ENCODE data around the gene RILPL2. TPM values are rescaled to one million over a fixed set of nuclear protein-coding genes. Genes with fewer than 3 reads are reported as not detected.

The RILPL2 gene
- total and polyA plus RNA-seq, 9 of the 15 experiments (the other 6 are each of a cell fraction or from before 2014, with no cell fraction given) = 0.61 to 5.8 (median 4.3) TPM

DNA sequence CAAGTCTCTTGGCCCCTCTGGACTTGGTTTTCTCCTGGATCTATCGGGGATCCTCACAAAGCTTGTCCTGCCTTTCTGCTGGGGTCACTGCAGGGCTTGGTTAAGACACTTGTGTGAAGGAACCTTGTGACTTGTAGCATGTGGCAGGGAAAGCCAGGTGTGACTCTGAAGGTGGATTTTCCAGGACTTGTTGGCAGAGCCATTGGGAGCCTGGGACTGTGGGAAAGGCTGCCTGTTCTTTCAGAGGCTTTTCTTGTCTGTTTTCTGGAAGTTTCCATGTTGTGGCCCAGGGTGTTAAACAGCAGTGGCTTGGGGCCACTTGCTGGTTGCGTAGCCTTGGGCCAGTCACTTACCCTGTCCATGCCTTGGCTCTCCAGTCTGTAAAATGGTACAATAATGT, 39.9 kb downstream of the RILPL2 start:
- Histone ChIP-seq H3K9me1 (ENCODE audit: control insufficient read depth, insufficient read depth, low read length) (peaks cover 12% of the 10 kb centered on the region), H3K27me3 (ENCODE audit: control insufficient read depth in 2 of 2, insufficient read depth in 2 of 2, low read length in 2 of 2) (no peaks in the 10 kb centered on the region), H3K4me2 (ENCODE audit: insufficient read depth, low read length) (no peak overlapping the region), H3K9ac (ENCODE audit: insufficient read depth in 1 of 2, low read depth in 2 of 2, low read length in 2 of 2) (no peak overlapping the region; a peak in 1 of 4 replicates), H3K4me1 (replicated peaks in 1 of 2; ENCODE audit: control insufficient read depth in 2 of 2, insufficient read depth in 2 of 2, low read length in 2 of 2) (peaks cover 0 to 9% of the 10 kb centered on the region in 2 experiments; a peak in 2 of 5 replicates), H3K36me3 (ENCODE audit: control insufficient read depth, insufficient read depth, low read length) (peaks cover 84% of the 10 kb centered on the region), H2AFZ (ENCODE audit: low read depth, low read length) (no peak overlapping the region), H3K27ac (ENCODE audit: extremely low read depth, low read depth, low read length) (no peak overlapping the region; the same call in 2 of the 3 replicates), H4K20me1 (replicated peaks; ENCODE audit: control insufficient read depth, insufficient read depth, low read length) (peaks cover 32% of the 10 kb centered on the region), H3K79me2 (ENCODE audit: control insufficient read depth, insufficient read depth, low read length) (peaks cover 82% of the 10 kb centered on the region), H3K9me3 (replicated peaks; ENCODE audit: control insufficient read depth, insufficient read depth, low read depth, low read length) (no peaks in the 10 kb centered on the region), H3K4me3 (no peak overlapping the region)
- ChIA-PET POLR2A (interaction anchor here (1.0 to 3.3 kb wide), 5 partner anchors 9 to 187 kb away, joined by 3 to 20 read pairs (median 4); partner anchors contain the start of gene KMT5A), CTCF (ENCODE audit: low intra/inter-chr PET ratio) (no interaction called here)
- in situ Hi-C loops (cut with MboI) = loop anchor here (25.0 kb wide), 1 partner anchor 1559 kb away; no protein-coding TSS in a partner anchor
- intact Hi-C loops (cut with micrococcal nuclease) = no loop called here
- BruUV-seq (replicated peaks) = no TSS peak
- no peak for FAIRE-seq
- WGBS (ENCODE audit: insufficient coverage, low coverage, missing lambda C conversion rate) = 85% methylated on average over 2 of the region's 2 CpGs
- TF ChIP-seq ZFPM2 (CRISPR knock-in tag; IDR thresholded peaks at IDR 0.05) = no peak
- TF ChIP-seq SIX5 (IDR thresholded peaks at IDR 0.05; ENCODE audit: borderline replicate concordance in 1 of 2, insufficient read depth in 1 of 2, low read depth in 1 of 2, low read length in 2 of 2) = no peak
- TF ChIP-seq, protein P1, sequence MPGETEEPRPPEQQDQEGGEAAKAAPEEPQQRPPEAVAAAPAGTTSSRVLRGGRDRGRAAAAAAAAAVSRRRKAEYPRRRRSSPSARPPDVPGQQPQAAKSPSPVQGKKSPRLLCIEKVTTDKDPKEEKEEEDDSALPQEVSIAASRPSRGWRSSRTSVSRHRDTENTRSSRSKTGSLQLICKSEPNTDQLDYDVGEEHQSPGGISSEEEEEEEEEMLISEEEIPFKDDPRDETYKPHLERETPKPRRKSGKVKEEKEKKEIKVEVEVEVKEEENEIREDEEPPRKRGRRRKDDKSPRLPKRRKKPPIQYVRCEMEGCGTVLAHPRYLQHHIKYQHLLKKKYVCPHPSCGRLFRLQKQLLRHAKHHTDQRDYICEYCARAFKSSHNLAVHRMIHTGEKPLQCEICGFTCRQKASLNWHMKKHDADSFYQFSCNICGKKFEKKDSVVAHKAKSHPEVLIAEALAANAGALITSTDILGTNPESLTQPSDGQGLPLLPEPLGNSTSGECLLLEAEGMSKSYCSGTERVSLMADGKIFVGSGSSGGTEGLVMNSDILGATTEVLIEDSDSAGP (CRISPR knock-in tag; IDR thresholded peaks at IDR 0.05) = no peak
- TF ChIP-seq PTTG1 (tag; IDR thresholded peaks at IDR 0.05; ENCODE audit: low read depth) = no peak
- no peak for TF ChIP-seq RBM25 (IDR thresholded peaks at IDR 0.05; ENCODE audit: low read depth, low read length, severe bottlenecking)
- TF ChIP-seq, protein P2, sequence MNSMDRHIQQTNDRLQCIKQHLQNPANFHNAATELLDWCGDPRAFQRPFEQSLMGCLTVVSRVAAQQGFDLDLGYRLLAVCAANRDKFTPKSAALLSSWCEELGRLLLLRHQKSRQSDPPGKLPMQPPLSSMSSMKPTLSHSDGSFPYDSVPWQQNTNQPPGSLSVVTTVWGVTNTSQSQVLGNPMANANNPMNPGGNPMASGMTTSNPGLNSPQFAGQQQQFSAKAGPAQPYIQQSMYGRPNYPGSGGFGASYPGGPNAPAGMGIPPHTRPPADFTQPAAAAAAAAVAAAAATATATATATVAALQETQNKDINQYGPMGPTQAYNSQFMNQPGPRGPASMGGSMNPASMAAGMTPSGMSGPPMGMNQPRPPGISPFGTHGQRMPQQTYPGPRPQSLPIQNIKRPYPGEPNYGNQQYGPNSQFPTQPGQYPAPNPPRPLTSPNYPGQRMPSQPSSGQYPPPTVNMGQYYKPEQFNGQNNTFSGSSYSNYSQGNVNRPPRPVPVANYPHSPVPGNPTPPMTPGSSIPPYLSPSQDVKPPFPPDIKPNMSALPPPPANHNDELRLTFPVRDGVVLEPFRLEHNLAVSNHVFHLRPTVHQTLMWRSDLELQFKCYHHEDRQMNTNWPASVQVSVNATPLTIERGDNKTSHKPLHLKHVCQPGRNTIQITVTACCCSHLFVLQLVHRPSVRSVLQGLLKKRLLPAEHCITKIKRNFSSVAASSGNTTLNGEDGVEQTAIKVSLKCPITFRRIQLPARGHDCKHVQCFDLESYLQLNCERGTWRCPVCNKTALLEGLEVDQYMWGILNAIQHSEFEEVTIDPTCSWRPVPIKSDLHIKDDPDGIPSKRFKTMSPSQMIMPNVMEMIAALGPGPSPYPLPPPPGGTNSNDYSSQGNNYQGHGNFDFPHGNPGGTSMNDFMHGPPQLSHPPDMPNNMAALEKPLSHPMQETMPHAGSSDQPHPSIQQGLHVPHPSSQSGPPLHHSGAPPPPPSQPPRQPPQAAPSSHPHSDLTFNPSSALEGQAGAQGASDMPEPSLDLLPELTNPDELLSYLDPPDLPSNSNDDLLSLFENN (IDR thresholded peaks at IDR 0.05; ENCODE audit: low read depth in 2 of 2, low read length in 2 of 2) = no peak
- no peak for TF ChIP-seq ZNF79 (CRISPR knock-in tag; IDR thresholded peaks at IDR 0.05; ENCODE audit: low read depth)
- TF ChIP-seq KDM4B (IDR thresholded peaks at IDR 0.05; ENCODE audit: borderline replicate concordance in 2 of 2, low read depth in 1 of 2) = no peak
- TF ChIP-seq, protein P3, sequence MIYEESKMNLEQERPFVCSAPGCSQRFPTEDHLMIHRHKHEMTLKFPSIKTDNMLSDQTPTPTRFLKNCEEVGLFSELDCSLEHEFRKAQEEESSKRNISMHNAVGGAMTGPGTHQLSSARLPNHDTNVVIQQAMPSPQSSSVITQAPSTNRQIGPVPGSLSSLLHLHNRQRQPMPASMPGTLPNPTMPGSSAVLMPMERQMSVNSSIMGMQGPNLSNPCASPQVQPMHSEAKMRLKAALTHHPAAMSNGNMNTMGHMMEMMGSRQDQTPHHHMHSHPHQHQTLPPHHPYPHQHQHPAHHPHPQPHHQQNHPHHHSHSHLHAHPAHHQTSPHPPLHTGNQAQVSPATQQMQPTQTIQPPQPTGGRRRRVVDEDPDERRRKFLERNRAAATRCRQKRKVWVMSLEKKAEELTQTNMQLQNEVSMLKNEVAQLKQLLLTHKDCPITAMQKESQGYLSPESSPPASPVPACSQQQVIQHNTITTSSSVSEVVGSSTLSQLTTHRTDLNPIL (CRISPR knock-in tag; IDR thresholded peaks at IDR 0.05) = no peak
- no peak for DNase-seq (ENCODE audit: extremely low read depth in 1 of 4, low spot score in 3 of 4)
- no peak for ATAC-seq

All from K562 (cell line).